ENCODE results near the gene GNB1L.

DNA sequence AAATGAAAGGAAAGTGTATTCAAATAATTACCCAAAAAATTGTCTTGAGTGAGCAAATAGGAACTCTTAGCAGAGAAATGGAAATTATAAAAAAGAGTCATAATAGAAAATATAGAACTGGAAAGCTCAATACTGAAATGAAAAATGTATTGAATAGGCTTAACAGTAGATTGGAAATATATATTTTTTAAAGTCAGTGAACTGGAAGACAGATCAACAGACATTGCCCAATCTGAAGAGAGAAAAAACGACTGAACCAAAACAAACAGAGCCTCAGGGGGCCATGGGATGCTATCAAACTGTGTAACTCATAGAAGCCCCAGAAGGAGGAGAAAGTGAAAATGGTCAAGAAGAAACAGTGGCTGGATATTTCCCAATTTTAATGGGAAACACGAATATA, 61.5 kb downstream of the GNB1L start:
- TF ChIP-seq, protein P1, sequence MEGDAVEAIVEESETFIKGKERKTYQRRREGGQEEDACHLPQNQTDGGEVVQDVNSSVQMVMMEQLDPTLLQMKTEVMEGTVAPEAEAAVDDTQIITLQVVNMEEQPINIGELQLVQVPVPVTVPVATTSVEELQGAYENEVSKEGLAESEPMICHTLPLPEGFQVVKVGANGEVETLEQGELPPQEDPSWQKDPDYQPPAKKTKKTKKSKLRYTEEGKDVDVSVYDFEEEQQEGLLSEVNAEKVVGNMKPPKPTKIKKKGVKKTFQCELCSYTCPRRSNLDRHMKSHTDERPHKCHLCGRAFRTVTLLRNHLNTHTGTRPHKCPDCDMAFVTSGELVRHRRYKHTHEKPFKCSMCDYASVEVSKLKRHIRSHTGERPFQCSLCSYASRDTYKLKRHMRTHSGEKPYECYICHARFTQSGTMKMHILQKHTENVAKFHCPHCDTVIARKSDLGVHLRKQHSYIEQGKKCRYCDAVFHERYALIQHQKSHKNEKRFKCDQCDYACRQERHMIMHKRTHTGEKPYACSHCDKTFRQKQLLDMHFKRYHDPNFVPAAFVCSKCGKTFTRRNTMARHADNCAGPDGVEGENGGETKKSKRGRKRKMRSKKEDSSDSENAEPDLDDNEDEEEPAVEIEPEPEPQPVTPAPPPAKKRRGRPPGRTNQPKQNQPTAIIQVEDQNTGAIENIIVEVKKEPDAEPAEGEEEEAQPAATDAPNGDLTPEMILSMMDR (IDR thresholded peaks at IDR 0.05; ENCODE audit: poor library complexity, severe bottlenecking) = no peak
- no peak for TF ChIP-seq RAD21 (conservative IDR thresholded peaks at IDR 0.05)
- TF ChIP-seq SMC3 (conservative IDR thresholded peaks at IDR 0.05; ENCODE audit: poor library complexity) = no peak
- TF ChIP-seq, protein P2, sequence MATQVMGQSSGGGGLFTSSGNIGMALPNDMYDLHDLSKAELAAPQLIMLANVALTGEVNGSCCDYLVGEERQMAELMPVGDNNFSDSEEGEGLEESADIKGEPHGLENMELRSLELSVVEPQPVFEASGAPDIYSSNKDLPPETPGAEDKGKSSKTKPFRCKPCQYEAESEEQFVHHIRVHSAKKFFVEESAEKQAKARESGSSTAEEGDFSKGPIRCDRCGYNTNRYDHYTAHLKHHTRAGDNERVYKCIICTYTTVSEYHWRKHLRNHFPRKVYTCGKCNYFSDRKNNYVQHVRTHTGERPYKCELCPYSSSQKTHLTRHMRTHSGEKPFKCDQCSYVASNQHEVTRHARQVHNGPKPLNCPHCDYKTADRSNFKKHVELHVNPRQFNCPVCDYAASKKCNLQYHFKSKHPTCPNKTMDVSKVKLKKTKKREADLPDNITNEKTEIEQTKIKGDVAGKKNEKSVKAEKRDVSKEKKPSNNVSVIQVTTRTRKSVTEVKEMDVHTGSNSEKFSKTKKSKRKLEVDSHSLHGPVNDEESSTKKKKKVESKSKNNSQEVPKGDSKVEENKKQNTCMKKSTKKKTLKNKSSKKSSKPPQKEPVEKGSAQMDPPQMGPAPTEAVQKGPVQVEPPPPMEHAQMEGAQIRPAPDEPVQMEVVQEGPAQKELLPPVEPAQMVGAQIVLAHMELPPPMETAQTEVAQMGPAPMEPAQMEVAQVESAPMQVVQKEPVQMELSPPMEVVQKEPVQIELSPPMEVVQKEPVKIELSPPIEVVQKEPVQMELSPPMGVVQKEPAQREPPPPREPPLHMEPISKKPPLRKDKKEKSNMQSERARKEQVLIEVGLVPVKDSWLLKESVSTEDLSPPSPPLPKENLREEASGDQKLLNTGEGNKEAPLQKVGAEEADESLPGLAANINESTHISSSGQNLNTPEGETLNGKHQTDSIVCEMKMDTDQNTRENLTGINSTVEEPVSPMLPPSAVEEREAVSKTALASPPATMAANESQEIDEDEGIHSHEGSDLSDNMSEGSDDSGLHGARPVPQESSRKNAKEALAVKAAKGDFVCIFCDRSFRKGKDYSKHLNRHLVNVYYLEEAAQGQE (IDR thresholded peaks at IDR 0.05; ENCODE audit: borderline replicate concordance) = no peak
- no peak for TF ChIP-seq EZH2 (IDR thresholded peaks at IDR 0.05; ENCODE audit: borderline replicate concordance, insufficient read depth, low read length, poor library complexity, severe bottlenecking)
